Measurements from ENCODE around the gene GCAT.

The GCAT gene

GRCh38 chr22:37854946-37855345, 47.2 kb downstream of the GCAT start:
- H3K4me2 ChIP-seq: no peak overlapping the region
- H3K4me3 ChIP-seq: no peak overlapping the region
- H3K4me1 ChIP-seq: peaks cover 14% of the 10 kb centered on the region
- H3K9ac ChIP-seq: 0 out of 2 replicates have a peak overlapping the region, but pooled peaks have one; percentile 16
- H3K36me3 ChIP-seq: peaks cover 93% of the 10 kb centered on the region
- no peak overlapping the region for H3K27ac ChIP-seq
- TF ChIP-seq Cebpa-rat (IDR thresholded peaks at IDR 0.05): no peak
- H3K27me3 ChIP-seq: no peaks in the 10 kb centered on the region
- no peaks in the 10 kb centered on the region for H3K9me3 ChIP-seq
- H4K20me1 ChIP-seq: peaks cover 95% of the 10 kb centered on the region

DNA sequence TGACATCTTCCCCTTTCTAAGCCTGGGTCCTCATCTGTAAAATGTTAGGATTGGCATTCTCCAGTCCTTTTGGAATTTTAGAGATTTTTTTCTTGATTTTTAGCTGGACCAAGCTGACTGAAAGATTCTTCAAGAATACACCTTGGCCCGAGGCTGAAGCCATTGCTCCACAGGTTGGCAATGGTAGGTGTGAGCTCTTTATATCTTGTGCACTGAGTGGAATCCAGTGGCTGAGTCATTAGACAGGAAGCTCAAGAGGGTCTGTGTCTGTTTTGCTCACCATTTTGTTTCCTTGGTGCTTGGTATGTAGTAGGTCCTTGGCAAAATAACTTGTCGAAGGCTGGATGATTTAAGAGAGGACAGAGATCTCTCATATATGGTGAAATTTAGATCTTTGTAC, 47.7 kb downstream of the GCAT start:
- Histone ChIP-seq H3K4me2 (no peak overlapping the region), H3K4me1 (peaks cover 8% of the 10 kb centered on the region), H3K27ac (no peak overlapping the region), H3K9me3 (no peaks in the 10 kb centered on the region), H3K36me3 (peaks cover 98% of the 10 kb centered on the region), H3K4me3 (no peak overlapping the region), H4K20me1 (peaks cover 95% of the 10 kb centered on the region), H3K9ac (no peak overlapping the region), H3K27me3 (no peaks in the 10 kb centered on the region)
- TF ChIP-seq Cebpa-rat (IDR thresholded peaks at IDR 0.05): no peak

GRCh38 chr22:37860796-37861421, 53.2 kb downstream of the GCAT start:
- H3K9ac ChIP-seq: no peak overlapping the region
- H3K4me3 ChIP-seq: no peak overlapping the region
- no peaks in the 10 kb centered on the region for H3K27me3 ChIP-seq
- H3K27ac ChIP-seq: no peak overlapping the region
- no peak for TF ChIP-seq Cebpa-rat (IDR thresholded peaks at IDR 0.05)
- no peaks in the 10 kb centered on the region for H3K4me1 ChIP-seq
- H3K4me2 ChIP-seq: no peak overlapping the region
- peaks cover 95% of the 10 kb centered on the region for H4K20me1 ChIP-seq
- no peaks in the 10 kb centered on the region for H3K9me3 ChIP-seq
- peaks cover 100% of the 10 kb centered on the region for H3K36me3 ChIP-seq

DNA sequence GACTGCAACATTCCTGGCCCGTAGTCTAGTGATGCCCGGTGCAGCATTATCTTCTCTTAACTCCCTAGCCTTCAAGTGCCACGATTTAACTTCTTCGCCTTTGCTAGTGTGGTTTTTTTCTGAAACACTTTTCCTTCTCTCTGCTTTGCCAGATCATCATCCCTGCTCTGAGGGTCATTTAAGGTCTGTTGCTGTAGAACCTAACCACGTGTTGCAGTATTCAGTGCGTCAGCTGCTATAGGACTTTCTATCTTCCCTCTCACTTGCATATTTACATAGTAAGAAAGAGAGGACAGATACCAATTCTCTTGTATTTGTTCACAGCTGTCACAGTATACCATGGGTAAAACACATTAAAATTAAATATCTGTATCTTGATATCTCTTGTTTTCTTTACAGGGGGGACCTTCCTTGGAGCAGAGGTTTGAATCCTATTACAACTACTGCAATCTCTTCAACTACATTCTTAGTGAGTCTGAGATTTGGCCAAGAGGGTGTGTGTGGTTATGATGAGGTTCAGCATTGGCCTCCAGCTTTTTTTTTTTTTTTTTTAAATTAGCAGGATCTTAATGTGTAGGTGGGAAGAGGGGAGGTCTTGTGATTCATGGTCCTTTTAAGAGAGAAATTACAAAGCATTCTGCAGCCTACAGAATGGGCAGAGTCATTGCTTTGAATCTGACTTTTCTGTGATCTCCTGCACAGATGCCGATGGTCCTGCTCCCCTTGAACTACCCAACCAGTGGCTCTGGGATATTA, 55.0 kb downstream of the GCAT start:
- Histone ChIP-seq H3K36me3 (peaks cover 100% of the 10 kb centered on the region), H3K4me1 (no peaks in the 10 kb centered on the region), H3K9ac (no peak overlapping the region), H3K4me2 (no peak overlapping the region), H3K4me3 (no peak overlapping the region), H3K9me3 (no peaks in the 10 kb centered on the region), H3K27ac (no peak overlapping the region), H3K27me3 (no peaks in the 10 kb centered on the region), H4K20me1 (peaks cover 92% of the 10 kb centered on the region)
- TF ChIP-seq Cebpa-rat (IDR thresholded peaks at IDR 0.05): no peak

- TF ChIP-seq Cebpa-rat (IDR thresholded peaks at IDR 0.05): no peak
- Histone ChIP-seq H3K4me3 (no peak overlapping the region), H3K4me2 (no peak overlapping the region), H4K20me1 (peaks cover 89% of the 10 kb centered on the region), H3K9ac (no peak overlapping the region), H3K27ac (no peak overlapping the region), H3K36me3 (peaks cover 100% of the 10 kb centered on the region), H3K27me3 (no peaks in the 10 kb centered on the region), H3K4me1 (no peaks in the 10 kb centered on the region), H3K9me3 (no peaks in the 10 kb centered on the region)
Measured at GRCh38 chr22:37865510-37865909, 57.8 kb downstream of the GCAT start.
